B cell (primary cell): ENCODE data around the gene FSIP1. TPM values are rescaled to one million over a fixed set of nuclear protein-coding genes. Genes with fewer than 3 reads are reported as not detected.

Experiments used
- ATAC-seq: fragments of 200-7000 bp; cut with Tn5 transposase; one replicate; pipeline ENCODE4 v1.10.0; 2021; ENCODE audit warnings: low read depth, mild to moderate bottlenecking, moderate number of reproducible peaks, moderate library complexity
- CTCF ChIA-PET: fragments of 350-600 bp; sonication (Branson Sonifier 250); formaldehyde crosslinking; loops from one replicate; lab custom pipeline; 2021; ENCODE audit warnings: antibody characterized with exemption, inconsistent platforms; lab: Charles Lee
- POLR2A ChIA-PET: fragments of 350-600 bp; sonication (Branson Sonifier 250); formaldehyde crosslinking; loops from one replicate; lab custom pipeline; 2021; ENCODE audit warnings: antibody characterized with exemption; lab: Charles Lee
- DNase-seq: peaks from one replicate; pipeline ENCODE4 v3.0.0; 2013
- H2AFZ ChIP-seq: 2 replicates; pipeline ENCODE4 v1.6.1; 2012; ENCODE audit warnings: mild to moderate bottlenecking, low read depth, low read length; ENCODE audit not compliant: insufficient read depth, poor library complexity, severe bottlenecking
- H3K27ac ChIP-seq, 2 donors: 1 replicate in 1 of 2; 2 replicates in 1 of 2; pipeline ENCODE4 v1.5.1; 2012 to 2013; ENCODE audit warnings: low read length in 2 of 2, mild to moderate bottlenecking in 2 of 2, moderate library complexity in 1 of 2
- H3K27me3 ChIP-seq, 4 experiments: fragments of 200-600 bp in 1 of 4; sonication (generic) in 1 of 4; replicated peaks in 1 of 4; 1 replicate in 2 of 4; 2 replicates in 2 of 4; pipeline versions ENCODE4 v1.6.1 to v1.7.0; 2013 to 2016; ENCODE audit warnings: low read length in 3 of 4, mild to moderate bottlenecking in 2 of 4, mixed read lengths in 1 of 4, moderate library complexity in 1 of 4; ENCODE audit not compliant: insufficient read depth in 4 of 4, control insufficient read depth in 3 of 4; ENCODE audit errors: control extremely low read depth in 1 of 4
- H3K36me3 ChIP-seq, 2 experiments: replicated peaks in 1 of 2; 1 replicate in 1 of 2; 2 replicates in 1 of 2; pipeline versions ENCODE4 v1.6.1 to v1.7.1; 2013; ENCODE audit warnings: low read length in 1 of 2; ENCODE audit not compliant: insufficient read depth in 2 of 2, control insufficient read depth in 1 of 2; ENCODE audit errors: control extremely low read depth in 1 of 2, extremely low read depth in 1 of 2
- H3K4me1 ChIP-seq, 2 donors: fragments of 200-600 bp in 1 of 2; sonication (generic) in 1 of 2; 1 replicate in 1 of 2; 2 replicates in 1 of 2; pipeline versions ENCODE4 v1.5.1 to v1.6.1; 2013 to 2017; ENCODE audit warnings: low read length in 2 of 2; ENCODE audit not compliant: control insufficient read depth in 2 of 2, insufficient read depth in 2 of 2
- H3K4me2 ChIP-seq: replicated peaks from 2 replicates; pipeline ENCODE3; 2012; ENCODE audit warnings: mild to moderate bottlenecking, low read depth, low read length; ENCODE audit not compliant: poor library complexity, severe bottlenecking
- H3K4me3 ChIP-seq, 5 experiments: fragments of 200-600 bp in 1 of 5; sonication (generic) in 1 of 5; 1 replicate in 3 of 5; 2 replicates in 2 of 5; pipeline versions ENCODE4 v1.5.1 to v1.7.0; 2011 to 2016; ENCODE audit warnings: low read length in 4 of 5, mild to moderate bottlenecking in 4 of 5, low read depth in 2 of 5, control low read depth in 1 of 5, moderate library complexity in 1 of 5; ENCODE audit not compliant: insufficient read depth in 1 of 5; ENCODE audit errors: control extremely low read depth in 1 of 5, extremely low read depth in 1 of 5
- H3K79me2 ChIP-seq: fragments of 200-600 bp; sonication (generic); one replicate; pipeline ENCODE4 v1.6.0; 2016; ENCODE audit warnings: low read length; ENCODE audit not compliant: control insufficient read depth, insufficient read depth
- H3K9ac ChIP-seq: fragments of 200-600 bp; sonication (generic); 2 replicates; pipeline ENCODE4 v1.6.1; 2017; ENCODE audit warnings: mild to moderate bottlenecking, low read length, moderate library complexity
- H3K9me3 ChIP-seq, 3 donors: one replicate each; pipeline versions ENCODE4 v1.6.1 to v1.7.1; 2013; ENCODE audit warnings: low read length in 2 of 3; ENCODE audit not compliant: control insufficient read depth in 2 of 3, insufficient read depth in 1 of 3; ENCODE audit errors: control extremely low read depth in 1 of 3
- H4K20me1 ChIP-seq: 2 replicates; pipeline ENCODE4 v1.6.0; 2012; ENCODE audit warnings: mild to moderate bottlenecking, low read length; ENCODE audit not compliant: insufficient read depth, control insufficient read depth, poor library complexity, severe bottlenecking
- H3K27ac Mint-ChIP-seq: one replicate; pipeline ENCODE4 v1.8.0; 2021; ENCODE audit warnings: mixed read lengths
- H3K27me3 Mint-ChIP-seq: one replicate; pipeline ENCODE4 v1.8.0; 2021; ENCODE audit warnings: mixed read lengths
- H3K4me1 Mint-ChIP-seq: one replicate; pipeline ENCODE4 v1.8.0; 2021; ENCODE audit warnings: mixed read lengths
- H3K4me3 Mint-ChIP-seq: one replicate; pipeline ENCODE4 v1.8.0; 2021; ENCODE audit warnings: mixed read lengths
- H3K9me3 Mint-ChIP-seq: one replicate; pipeline ENCODE4 v1.8.0; 2022; ENCODE audit warnings: mixed read lengths; ENCODE audit not compliant: insufficient read depth
- CTCF ChIP-seq: fragments of 200-600 bp; IDR thresholded peaks from one replicate; pipeline ENCODE4 v1.8.0; 2022; ENCODE audit warnings: antibody characterized with exemption, mild to moderate bottlenecking
- EZH2 ChIP-seq: IDR thresholded peaks from 2 replicates; pipeline ENCODE4 v1.6.1; 2012; ENCODE audit warnings: borderline replicate concordance, low read depth, mild to moderate bottlenecking, moderate library complexity, low read length; ENCODE audit not compliant: insufficient read depth, poor library complexity, severe bottlenecking
- WGBS: methylation state at CpG from one replicate; pipeline ENCODE4 v1.1.5; 2013; ENCODE audit warnings: missing lambda C conversion rate; ENCODE audit not compliant: insufficient coverage; 5-methylcytosine and 5-hydroxymethylcytosine counted together
- intact Hi-C: fragments of 100-400 bp; cut with micrococcal nuclease; formaldehyde crosslinking; loops from one replicate; pipeline ENCODE4 v1.10.0; 2022
- polyA plus RNA-seq: library from polyadenylated mRNA; depleted of rRNA; stranded (reverse); fragments of >200 nt; gene quantifications from 2 replicates; pipeline ENCODE4 v1.2.3, GENCODE V29; 2012
- total RNA-seq, 2 donors: library from RNA; stranded (reverse); fragments of 120-200 nt in 1 of 2; gene quantifications; 1 replicate in 1 of 2; 2 replicates in 1 of 2; pipeline versions ENCODE4 v1.2.3 to v1.2.4, GENCODE V29; 2013 to 2022

Gene FSIP1
- total and polyA plus RNA-seq, 2 donors (not counting 1 experiment from before 2014, with no cell fraction given) = 0.19 to 0.49 TPM

GRCh38 chr15:39721893-39722292, 60.7 kb downstream of the FSIP1 start:
- TF ChIP-seq CTCF = no peak
- TF ChIP-seq EZH2 = no peak
- Histone ChIP-seq H3K4me2 (no peak overlapping the region), H3K9ac (no peak overlapping the region), H3K79me2 (no peaks in the 10 kb centered on the region), H3K27me3 (no peaks in the 10 kb centered on the region), H3K27ac (no peak overlapping the region), H3K36me3 (no peaks in the 10 kb centered on the region), H3K4me1 (no peaks in the 10 kb centered on the region), H3K9me3 (no peaks in the 10 kb centered on the region), H4K20me1 (no peaks in the 10 kb centered on the region), H2AFZ (no peak overlapping the region), H3K4me3 (no peak overlapping the region)
- Mint-ChIP-seq H3K9me3 (no peaks in the 10 kb centered on the region), H3K27me3 (peaks cover 2% of the 10 kb centered on the region), H3K27ac (no peak overlapping the region), H3K4me3 (no peak overlapping the region), H3K4me1 (no peaks in the 10 kb centered on the region)
- intact Hi-C loops = no loop called here
- WGBS = 90% methylated on average over 4 of the region's 6 CpGs
- POLR2A ChIA-PET = no interaction called here
- ATAC-seq (no peak), DNase-seq (no peak)
- CTCF ChIA-PET = interaction anchor here (1.4 kb wide), 1 partner anchor 36 kb away, joined by 7 read pairs; no protein-coding TSS in a partner anchor

DNA sequence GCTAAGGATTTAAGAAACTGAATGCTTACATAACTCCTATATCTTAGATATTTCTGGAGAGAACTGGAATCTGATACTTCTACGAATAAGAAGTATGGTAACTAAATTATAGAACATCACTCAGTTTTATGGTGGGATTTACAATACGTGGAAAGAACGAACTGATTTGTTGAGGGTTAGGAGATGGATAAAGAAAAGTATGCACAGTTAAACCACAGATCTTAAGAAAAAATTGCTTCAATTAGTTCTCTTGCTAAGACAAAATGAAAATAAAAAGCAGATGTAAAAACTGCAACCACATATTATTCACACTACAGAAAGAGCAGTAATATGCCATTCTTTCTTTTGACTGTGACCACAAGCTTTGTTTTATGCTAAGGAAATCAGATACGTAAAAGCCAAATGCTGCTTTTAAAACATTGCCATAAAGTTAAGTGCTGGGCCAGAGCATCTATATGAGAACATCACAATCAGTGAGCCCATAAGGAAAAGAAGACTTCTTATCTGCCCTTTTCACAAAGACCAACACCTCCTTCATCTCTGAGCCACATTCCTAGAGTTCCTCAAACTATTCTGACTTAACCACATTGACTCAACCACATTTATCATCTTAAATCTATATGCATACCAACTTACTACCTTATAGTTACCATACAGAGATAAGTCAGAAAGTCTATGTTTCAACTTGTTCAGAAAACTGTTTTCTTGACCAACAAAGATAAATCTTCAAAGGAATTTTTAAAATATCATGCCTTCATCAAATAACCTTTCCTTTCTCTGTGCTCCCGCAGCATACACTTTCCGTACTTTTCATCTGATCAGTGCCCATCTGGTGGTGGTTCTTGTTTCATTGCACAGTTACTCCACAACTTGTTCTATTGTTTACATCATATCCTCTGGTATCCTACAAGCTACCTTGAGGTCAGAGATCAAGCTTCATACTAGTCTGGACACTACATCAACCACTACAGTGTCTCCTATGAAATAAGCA, 61.7 kb downstream of the FSIP1 start:
- ChIA-PET CTCF (no interaction called here), POLR2A (no interaction called here)
- Histone ChIP-seq H3K79me2 (no peaks in the 10 kb centered on the region), H4K20me1 (no peaks in the 10 kb centered on the region), H2AFZ (no peak overlapping the region), H3K27ac (no peak overlapping the region), H3K4me2 (no peak overlapping the region), H3K36me3 (no peaks in the 10 kb centered on the region), H3K9me3 (no peaks in the 10 kb centered on the region), H3K4me3 (no peak overlapping the region), H3K9ac (no peak overlapping the region), H3K27me3 (no peaks in the 10 kb centered on the region), H3K4me1 (no peaks in the 10 kb centered on the region)
- H3K4me1 Mint-ChIP-seq = no peaks in the 10 kb centered on the region
- TF ChIP-seq CTCF = no peak
- TF ChIP-seq EZH2 = no peak
- no peak for DNase-seq
- no peak for ATAC-seq
- no peaks in the 10 kb centered on the region for H3K9me3 Mint-ChIP-seq
- intact Hi-C loops = no loop called here
- no peak overlapping the region for H3K4me3 Mint-ChIP-seq
- H3K27ac Mint-ChIP-seq = no peak overlapping the region
- 78% methylated on average over 3 of the region's 6 CpGs for WGBS
- no peaks in the 10 kb centered on the region for H3K27me3 Mint-ChIP-seq
